ENCODE measurements around the gene PCBD1.
"Not testable (repeated sequence)": the region's sequence is repeated elsewhere in the genome, so short reads cannot be mapped to it uniquely, and the experiment has no call there.

The PCBD1 gene

DNA sequence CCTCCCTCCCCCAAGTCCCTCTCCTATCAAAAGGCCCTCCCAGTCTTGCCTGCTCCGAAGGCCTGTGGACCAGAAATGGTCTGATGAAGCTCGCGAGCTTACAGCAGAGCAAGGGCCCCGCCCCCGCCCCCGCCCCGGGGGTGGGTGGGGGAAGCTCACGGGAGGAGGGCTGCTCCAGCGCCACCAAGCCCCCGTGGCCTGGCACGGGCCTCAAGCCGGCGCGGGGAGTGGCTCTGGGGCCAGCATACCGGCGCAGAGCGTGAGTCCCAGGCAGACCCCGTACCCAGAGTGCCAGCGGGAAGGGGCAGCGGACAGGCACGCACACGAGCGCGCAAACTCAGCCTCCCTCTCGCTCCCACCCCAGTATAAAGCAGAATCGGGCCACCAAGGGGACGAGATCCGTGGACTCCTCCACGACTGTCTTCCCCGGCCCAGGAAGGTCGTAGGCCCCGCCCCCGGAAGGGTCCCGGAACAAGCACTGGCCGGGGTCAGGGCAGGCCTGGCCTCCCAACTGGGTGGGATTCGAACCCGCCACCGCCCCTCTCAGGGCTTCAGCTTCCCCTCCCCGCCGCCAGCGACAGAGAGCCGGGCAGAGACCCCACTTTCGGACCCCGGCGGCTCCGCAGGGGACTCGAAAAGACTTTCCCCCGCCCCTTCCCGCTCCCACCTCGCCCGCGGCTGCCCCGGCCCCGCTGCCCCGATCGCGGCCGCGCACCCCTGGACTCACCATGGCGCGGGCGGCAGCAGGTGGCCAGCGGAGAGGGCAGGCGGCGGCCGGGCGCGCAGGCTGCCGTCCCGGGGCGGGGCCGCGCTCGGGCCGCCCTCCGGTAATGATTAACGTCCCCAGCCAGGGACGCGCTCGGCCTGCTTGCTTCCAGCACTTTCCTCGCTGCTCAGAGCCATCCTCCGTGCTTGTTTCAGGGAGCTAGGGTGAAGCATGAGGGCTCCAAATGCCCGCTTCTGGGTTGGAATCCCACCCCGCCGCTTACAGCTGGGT lies at the start of gene PCBD1:
PCBD1 (minus strand) TSS at position 762 of the 997 bp plus-strand sequence; CDS start at position 730, 32 bp downstream.
- DNase-seq (ENCODE audit: low spot score), result peak; percentile 36

DNA sequence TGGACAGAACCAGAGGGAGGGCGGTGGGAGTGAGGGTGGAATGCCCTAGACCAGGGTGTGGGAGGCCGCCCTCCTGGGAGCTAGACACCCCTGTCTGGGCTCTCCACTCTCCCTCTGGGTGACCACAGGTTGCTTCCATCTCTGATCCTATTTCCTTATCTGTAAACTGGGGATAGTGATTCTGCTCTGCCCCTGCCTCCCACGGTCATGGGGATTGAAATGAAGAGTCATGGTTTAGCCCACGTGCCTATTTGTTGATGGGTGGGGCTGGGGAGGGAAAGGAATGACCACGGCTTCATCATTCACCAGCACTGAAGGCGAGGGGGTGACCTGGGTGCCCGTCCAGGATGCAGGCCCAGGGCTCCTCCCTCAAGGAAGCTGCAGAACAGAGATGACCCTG lies 49.3 kb upstream of the PCBD1 start:
- no peak for DNase-seq (ENCODE audit: low spot score)

DNA sequence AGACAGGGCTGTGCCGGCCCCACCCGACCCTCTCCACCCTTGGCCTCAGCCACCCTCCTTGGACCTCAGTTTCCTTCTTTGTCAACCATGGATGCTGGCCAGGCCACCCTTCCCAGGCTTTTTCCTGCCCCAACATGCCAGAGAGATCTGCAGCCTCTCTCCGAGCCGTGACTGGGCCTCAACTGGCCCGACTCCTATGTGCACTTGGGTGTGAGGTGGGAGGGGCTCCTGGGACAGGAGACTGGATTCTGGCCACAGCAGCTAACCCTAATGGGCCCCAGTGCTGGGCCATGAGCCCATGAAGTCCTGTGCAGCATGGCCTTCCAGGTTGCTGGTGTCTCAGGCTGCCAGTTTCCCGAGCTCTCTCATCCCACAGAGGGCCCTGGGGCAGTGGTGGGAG lies 47.7 kb upstream of the PCBD1 start:
- no peak for DNase-seq (ENCODE audit: low spot score)

DNA sequence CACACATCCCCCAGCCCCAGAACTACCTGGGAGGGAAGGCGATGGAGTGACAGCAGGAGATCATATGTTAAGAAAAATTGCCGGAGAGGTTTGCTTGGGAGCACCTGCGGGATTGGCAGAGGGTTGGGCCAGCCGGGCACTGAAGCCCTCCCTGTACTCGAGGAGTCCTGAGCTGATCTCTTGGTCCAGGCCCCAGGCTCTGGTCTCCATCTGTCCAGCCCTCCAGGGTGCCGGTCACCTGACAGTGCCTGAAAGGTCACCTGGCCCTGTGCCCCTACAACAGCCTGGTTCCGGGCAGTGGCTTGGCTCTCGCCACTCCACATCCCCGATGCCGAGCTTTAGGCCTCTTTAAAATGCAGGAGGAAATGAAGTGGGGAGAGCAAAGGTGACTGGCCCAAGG lies 47.3 kb upstream of the PCBD1 start:
- DNase-seq (ENCODE audit: low spot score), result no peak

DNA sequence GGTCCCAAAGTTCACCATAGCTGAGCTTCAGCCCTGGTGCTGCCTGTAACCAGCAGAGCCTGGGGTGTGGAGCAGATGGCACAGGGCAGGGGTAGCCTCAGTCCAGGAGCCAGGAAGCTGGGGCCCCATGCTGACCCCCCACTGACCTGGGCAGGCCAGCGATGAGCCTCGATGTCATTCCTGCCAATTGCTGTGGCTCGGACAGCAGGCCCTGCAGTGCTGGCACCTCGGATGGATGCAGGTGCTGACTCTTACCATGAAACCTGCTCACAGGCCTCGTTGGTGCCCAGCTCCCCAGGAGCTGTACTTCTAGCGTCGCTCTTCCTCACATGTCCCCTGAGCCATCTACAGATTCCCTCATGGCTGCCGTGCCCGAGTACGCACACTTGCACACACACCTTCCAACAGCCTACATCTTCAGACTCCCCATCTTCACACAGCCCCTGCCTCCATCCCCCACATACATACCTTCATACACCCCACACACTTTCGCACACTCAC lies 46.8 kb upstream of the PCBD1 start:
- DNase-seq (ENCODE audit: low spot score), result no peak

DNA sequence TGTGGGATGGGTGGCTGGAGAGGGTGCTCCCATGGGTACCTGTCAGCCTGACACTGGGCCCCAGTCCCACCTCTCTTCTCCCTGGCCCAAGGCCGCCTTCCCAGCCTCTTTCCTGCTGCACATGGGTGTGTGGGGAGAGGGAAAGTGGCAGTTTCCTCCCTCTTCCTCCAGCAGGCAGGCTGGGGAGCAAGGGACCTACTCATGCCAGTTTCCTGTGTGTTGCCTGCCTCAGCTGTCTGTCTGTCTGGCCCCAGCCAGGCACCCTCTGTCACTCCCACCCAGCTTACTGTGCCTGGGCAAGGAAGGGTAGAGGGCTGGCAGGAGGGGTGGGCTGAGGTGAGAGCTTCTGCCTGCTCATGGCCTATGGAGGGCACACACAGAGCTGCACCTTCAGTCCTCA lies 46.3 kb upstream of the PCBD1 start:
- DNase-seq (ENCODE audit: low spot score), result no peak

DNA sequence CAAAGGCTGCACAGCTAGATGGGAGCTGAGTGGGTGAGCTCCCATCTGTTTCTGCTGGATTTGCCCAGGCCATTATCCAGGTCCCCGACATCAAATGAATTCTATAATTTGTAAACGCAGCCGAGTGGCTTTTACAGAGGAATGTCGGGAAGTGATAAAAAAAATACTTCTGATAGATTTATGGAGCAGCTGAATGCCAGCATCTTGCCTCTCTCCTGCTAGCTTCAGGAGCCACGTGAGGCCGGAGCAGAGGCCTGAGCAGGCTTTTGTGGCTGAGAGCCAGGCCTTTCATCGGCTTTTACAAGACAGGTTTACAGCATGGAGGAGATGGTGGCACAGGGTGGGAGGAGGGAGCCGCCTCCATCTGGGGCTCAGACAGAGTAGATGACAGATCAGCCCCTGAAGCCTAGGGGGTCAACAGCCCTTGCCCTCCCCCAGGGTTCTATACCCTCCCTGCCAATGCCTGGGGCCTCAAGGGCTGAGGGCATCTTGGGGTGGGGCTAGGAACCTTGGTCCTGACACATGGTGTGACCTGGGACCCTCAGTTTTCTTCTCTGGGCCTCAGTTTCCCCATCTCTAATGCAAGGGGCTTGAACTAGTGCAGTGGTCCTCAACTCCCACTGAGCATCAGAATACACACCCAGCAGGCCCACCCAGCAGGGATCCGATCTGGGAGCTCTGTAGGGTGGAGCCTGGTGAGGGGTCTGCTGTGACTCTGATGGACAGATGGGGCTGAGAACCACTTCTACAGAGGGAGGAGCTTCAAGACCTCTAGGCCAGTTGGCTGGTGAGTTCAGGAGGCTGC lies 44.2 kb upstream of the PCBD1 start:
- DNase-seq (ENCODE audit: low spot score), result no peak

DNA sequence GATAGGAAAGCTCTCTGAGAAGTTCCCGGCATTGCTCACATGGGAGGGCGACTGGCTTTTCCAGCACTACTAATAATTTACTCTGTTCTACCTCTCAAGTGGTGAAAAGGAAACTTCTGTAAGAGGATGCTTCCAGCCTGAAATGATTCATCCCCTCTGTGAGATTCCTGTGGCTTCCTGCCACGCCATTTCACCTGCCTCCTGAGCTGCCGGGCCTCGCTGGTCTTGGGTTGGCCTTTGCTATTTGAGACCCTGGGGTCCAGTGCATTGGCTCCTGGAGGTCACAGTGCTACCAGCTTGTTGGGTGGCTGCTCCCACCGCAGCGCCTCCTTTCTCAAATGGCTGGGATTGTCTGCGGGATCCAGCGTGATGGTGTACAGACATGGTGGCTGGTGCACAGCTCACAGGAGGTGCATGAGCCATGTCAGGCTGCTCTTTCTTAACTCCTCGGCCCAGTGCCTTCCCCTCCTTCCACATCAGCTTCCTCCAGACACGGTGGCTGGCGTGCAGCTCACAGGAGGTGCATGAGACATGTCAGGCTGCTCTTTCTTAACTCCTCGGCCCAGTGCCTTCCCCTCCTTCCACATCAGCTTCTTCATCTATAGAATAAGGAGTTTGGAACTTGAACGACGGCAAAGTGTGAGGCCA lies 42.9 kb upstream of the PCBD1 start:
- DNase-seq (ENCODE audit: low spot score), result peak; percentile 15

DNA sequence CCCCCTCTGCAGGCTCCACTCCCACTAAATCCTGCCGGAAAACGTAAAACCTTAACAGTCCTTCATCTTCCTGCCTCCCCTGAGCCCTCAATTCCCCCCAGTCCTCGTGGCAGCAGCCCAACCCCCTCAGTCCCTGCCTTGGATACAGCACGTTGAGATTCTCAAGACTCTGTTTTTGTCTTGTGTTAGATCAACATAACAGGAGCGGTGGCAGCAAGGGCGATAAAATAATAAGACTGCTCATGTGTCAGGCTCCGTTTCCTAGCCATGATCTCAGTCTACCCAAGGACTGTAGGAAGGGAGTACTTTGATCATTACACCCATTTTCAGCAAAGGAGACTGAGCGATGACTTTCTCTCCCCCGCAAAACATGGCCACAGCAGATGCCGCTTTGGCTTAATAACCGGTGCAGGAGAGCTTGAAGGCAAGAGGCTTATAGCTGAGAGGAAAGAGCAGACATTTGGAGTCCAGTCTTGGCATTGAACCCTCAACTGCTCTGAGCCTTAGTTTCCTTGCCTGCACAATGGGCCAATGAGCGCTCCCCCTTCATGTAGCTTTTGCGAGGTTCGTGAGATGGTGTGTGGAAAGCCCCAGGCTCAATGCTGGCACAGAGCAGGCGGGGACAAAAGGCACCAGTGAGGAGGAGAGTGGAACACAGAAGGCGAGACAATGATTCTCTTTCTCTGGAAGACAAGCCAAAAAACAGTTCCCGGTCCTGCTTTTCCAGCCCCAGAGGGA lies 42.1 kb upstream of the PCBD1 start:
- DNase-seq (ENCODE audit: low spot score), result no peak

DNA sequence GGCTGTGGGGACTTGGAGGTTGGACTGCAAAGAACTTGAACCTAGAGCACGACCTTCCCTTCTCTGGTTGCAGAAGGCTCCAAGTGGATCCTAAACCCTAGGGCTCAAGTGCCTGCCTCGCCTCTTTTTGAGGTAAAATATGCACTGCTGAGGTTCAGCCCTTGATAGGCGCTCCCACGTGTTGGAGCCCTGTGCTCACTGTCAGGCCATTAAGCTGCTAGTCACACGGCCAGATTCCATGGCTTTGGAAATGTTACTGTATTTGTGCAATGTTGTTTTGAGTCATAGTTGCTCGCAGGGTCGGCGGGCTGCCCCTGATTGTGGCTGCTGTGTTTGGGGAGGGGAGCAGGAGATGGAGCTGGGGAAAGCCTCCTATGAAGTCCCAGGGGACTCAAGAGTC lies 39.8 kb upstream of the PCBD1 start:
- no peak for DNase-seq (ENCODE audit: low spot score)

DNA sequence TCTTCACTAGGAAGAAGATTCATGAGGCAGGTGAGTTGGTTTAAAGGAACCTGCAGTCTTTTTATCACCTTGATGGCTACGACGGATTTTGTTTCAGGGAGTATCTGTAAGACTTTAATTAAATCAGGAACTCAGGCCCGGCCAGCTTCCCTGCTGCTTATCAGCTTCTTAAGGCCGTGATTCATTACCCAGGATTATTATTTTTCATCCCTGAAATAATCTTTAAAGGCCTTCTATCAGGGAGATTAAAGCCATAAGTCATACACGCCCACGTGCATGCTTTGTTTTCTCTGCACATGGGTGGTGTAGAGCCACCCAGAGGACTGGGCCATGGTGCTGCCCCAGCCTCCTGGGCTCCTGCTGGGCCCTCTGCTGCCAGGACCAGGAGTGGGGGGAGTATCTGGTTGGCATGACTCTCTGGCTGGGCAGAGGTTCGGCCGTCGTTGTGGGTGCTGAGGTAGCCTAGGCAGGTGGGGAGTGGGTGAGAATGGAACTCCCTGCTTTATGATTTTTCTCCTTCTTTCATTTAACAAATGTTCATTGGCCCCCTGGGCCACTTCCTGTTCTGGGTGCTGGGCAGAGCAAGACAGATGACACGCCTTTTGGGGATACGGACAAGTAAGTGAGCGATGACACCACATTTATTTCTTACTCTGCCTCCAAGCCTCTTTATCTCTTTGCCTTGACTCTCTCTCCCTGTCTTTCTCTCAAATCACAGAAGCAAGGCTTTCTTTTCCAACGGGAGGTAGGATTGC lies 39.0 kb upstream of the PCBD1 start:
- no peak for DNase-seq (ENCODE audit: low spot score)

DNA sequence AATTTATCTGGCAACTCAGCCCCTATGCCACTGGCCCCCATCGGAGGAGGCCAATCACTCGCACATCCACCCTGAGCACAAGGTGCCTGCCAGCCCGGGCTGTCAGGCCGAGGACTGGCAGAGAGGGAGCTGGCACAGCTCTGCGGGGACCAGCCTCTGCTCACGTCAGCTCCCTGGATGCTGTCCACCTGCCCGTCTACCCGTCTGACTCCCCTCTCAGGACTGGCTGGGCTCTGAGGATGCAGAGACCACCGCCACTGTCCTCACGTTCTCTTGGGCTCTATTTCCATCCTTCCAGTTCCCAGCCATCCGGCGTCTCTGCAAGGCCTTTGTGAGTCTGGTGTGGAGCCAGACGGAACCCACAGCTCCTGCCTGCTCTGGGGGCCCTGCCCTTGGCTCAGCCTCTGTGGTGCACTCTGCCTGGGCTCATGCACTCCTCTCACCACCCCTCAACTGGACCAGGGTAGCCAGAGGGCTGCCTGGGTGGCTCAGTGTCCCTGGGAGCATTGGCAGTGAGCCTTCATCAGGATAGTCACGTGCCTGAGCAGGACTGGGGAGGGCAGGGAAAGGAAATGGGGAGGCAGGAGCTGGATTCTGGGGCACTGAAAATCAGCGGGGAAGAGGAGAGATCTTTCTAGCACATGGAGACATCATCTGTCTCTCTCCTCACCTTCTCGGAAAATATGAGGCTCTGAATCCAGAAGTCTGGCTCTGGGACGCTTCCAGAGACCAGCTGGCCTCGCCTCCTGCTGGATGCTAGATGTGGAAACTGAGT lies 38.0 kb upstream of the PCBD1 start:
- no peak for DNase-seq (ENCODE audit: low spot score)

DNA sequence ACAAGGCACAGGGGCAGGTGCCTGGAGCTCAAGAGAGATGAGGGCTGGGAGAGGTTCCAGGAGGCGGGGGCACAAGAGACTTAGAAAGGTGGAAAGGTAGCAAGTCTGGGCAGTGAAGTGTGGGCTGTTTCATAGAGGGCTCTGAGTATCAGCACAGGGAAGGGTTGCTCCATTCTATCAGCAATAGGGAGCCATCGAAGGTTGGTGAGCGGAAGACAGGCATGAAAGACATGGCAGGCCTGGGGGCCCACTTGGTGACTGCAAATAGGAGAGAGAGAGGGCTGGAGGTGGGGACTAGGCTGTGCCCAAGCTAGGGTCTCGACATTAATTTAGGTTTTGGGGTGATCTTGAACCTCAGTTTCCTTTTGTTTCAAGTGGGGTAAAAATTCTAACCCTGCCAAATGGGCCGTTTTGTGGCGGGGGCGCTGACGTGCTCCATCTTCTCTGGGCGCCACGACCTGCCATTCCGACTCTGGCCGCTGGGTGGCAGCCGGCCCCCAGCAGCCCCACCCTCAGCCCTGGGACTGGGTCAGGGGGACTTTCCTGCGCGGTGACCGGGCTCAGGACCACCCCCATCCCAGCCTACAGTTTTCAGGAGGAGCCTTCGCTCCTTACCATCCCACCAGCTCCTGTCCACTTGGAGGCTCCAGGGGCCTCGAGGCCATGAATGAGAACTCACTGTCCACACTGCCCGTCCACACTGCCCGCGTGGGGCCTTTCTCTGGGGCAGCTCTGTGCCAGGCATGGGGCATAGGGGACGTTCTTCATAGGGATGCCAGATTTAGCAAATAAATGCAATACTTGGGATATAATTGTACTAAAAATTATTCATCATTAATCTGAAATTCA lies 37.2 kb upstream of the PCBD1 start:
- peak; percentile 16 for DNase-seq (ENCODE audit: low spot score)

DNA sequence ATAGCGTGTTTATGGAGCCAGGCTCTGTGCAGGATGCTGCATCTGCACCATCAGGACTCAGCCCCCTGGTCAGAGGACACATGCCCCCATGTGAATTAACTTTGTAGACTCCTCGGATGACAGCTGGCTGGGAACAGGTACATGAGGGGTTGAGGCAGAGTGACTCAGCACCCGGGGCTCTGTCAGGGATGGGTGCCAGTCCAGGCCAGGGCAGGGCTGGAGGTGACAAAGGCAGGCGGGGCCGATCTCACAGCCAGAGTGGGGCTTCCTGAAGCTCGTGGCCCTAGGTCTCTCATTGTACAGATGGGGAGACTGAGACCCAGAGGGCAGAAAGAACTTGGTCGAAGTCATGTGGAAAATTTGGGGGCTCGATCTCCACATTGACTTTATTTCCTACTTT lies 35.3 kb upstream of the PCBD1 start:
- DNase-seq (ENCODE audit: low spot score), result no peak

DNA sequence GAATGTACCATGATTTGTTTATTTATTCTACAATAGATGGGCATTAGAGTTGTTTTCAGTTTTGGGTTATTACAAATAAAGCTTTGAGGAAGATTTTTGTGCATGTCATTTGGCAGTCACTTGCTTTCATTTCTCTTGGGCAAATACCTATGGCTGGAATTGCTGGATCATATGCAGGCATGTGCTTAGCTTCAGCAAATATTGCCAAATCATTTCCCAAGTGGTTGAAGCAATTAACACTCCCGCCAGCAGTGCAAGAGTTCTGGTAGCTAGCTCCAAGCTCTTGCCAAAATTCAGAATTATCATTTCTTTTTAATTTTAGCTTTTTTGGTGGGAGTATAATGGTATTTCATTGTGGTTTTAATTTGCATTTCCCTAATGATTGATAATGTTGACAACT lies 32.9 kb upstream of the PCBD1 start:
- no peak for DNase-seq (ENCODE audit: low spot score)

DNA sequence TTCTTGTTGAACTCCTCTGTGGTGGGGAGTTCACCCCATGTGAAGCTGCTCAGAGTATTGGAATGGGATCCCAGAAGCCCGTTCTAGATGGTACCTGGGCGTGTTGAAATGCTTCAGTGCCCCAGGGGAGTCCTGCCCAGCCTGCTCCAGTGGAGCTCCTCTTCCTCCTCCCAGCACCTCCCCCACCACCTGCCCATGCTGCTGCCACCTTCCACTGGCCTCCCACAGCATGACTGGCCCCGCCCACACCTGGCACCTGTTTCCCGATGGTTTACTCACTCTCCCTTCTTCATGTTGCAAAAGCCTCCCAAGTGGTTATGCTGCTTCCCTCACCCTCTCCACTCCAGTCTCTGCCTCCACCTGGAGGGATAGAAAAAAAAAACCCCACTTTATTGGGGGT lies 32.2 kb upstream of the PCBD1 start:
- DNase-seq (ENCODE audit: low spot score), result no peak

DNA sequence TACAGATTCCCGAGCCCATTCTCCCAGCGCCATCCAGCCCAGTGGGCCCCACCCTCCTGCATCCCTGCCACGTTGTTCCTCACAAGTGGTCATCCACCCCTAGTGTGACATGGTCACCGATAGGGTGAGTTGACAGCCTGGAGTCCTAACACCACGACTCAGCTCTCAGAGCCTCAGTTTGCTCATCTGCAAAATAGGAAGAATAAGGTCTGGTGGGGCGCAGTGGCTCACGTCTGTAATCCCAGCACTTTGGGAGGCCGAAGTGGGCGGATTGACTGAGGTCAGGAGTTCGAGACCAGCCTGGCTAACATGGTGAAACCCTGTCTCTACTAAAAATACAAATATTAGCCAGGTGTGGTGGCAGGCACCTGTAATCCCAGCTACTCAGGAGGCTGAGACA lies 31.5 kb upstream of the PCBD1 start:
- not testable (repeated sequence) for DNase-seq (ENCODE audit: low spot score)

DNA sequence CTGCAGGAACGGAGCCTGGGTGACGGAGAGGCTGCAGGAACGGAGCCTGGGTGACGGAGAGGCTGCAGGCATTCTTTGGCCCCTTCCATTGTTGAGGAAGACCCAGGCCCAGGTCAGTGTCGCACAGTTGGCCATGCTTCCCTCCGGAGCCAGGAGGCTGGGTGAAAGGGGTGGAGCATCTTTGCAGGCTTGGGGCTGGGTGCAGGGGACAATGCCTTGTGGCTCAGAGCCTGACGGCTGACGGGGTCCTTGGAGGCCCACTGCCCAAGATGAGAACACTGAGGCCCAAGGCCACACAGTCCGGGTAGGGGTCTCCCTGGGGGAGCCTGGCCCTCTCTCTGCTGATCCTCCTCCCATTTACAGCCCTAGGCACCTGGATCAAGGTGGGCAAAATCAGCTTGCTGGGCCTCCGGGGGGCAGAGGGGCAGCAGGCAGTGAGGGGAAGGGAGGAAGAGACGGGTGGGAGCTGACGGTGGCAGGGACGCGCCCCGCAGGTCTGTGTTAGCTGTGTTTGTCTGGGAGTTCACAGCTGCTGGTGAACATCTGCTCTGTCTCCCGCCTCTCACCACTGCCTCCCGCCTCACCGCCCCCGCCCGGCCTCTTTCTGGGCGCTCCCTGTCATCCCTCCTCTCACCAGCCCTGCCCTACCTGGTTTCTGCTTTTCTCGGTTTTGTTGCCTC lies 30.6 kb upstream of the PCBD1 start:
- no peak for DNase-seq (ENCODE audit: low spot score)

DNA sequence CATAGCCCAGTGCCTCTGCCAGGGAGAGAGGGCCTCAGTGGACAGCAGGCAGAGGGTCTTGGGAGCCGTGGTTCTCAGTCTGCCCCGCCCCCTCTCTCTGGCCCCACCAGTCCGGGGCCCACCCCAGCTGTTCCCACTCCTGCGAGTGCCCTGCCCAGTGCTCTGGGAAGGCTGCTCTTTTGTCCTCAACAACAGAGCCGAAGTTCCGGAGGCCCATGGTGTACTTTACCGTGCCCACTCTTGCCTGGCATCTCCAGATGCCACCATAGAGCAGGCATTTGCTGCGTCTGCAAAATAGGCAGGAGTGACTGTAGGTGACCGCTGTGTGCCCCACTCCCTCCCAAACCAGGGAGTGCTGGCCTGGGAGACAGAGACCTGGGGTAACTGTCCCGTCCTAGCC lies 29.3 kb upstream of the PCBD1 start:
- DNase-seq (ENCODE audit: low spot score), result no peak

All from kidney capillary endothelial cell (primary cell).